Measurements from ENCODE around the gene CYP46A1.

GRCh38 chr14:99699861-99700260 is 15.8 kb downstream of the CYP46A1 start:
- TF ChIP-seq CTCF (IDR thresholded peaks at IDR 0.05) (no peak), POLR2A (IDR thresholded peaks at IDR 0.05) (no peak)

Measured in Peyer's patch (tissue), 4 donors.